Gastrocnemius medialis (tissue), 4 donors: Measurements from ENCODE around the gene IL1A. TPM values are rescaled to one million over a fixed set of nuclear protein-coding genes. Genes with fewer than 3 reads are reported as not detected.

Experiments
- ATAC-seq, 2 donors: fragments of 150-250 bp; one replicate each; pipeline ENCODE4 v1.9.1; 2016
- DNase-seq, 2 donors: peaks; one replicate each; pipeline ENCODE4 v3.0.0-alpha.2; 2019
- H3K27ac ChIP-seq, 4 donors: fragments of 200-600 bp; sonication (generic); 1 replicate in 1 of 4; 2 replicates in 3 of 4; pipeline ENCODE4 v1.5.1; 2016 to 2018; ENCODE audit warnings: mild to moderate bottlenecking in 2 of 4, moderate library complexity in 1 of 4
- H3K27me3 ChIP-seq, 3 donors: fragments of 200-600 bp; sonication (generic) in 2 of 3; 1 replicate in 1 of 3; 2 replicates in 2 of 3; pipeline versions ENCODE4 v1.5.1 to v1.6.0; 2016 to 2019; ENCODE audit warnings: mild to moderate bottlenecking in 1 of 3, moderate library complexity in 1 of 3
- H3K36me3 ChIP-seq, 2 donors: fragments of 200-600 bp; sonication (generic) in 1 of 2; one replicate each; pipeline ENCODE4 v1.5.1; 2017 to 2018
- H3K4me1 ChIP-seq, 2 donors: fragments of 200-600 bp; sonication (generic) in 1 of 2; one replicate each; pipeline ENCODE4 v1.5.1; 2016 to 2017; ENCODE audit warnings: mild to moderate bottlenecking in 2 of 2
- H3K4me3 ChIP-seq, 4 donors: fragments of 200-600 bp; sonication (generic) in 3 of 4; 1 replicate in 1 of 4; 2 replicates in 3 of 4; pipeline ENCODE4 v1.5.1; 2016 to 2019; ENCODE audit warnings: mild to moderate bottlenecking in 2 of 4
- H3K9me3 ChIP-seq, 3 donors: fragments of 200-600 bp; sonication (generic) in 2 of 3; 1 replicate in 1 of 3; 2 replicates in 2 of 3; pipeline ENCODE4 v1.5.1; 2016 to 2019
- CTCF ChIP-seq, 5 experiments: fragments of 450-650 bp in 3 of 5; fragments of 200-600 bp in 2 of 5; sonication (generic) in 2 of 5; IDR thresholded peaks in 4 of 5; conservative IDR thresholded peaks in 1 of 5; 1 replicate in 4 of 5; 2 replicates in 1 of 5; pipeline ENCODE4 v1.5.1; 2016 to 2019; ENCODE audit warnings: antibody characterized with exemption in 5 of 5, mild to moderate bottlenecking in 3 of 5, moderate library complexity in 3 of 5
- POLR2A ChIP-seq, 2 donors: fragments of 450-650 bp; IDR thresholded peaks; one replicate each; pipeline ENCODE4 v1.6.1; 2017; ENCODE audit warnings: antibody characterized with exemption in 2 of 2, mild to moderate bottlenecking in 2 of 2, moderate library complexity in 2 of 2
- in situ Hi-C, 4 donors: fragments of 200-750 bp; cut with MboI; loops; one replicate each; pipeline versions ENCODE4 v1.15.0 to v1.8.0; 2017; ENCODE audit warnings: low sequenced_read_pairs in 4 of 4
- intact Hi-C: fragments of 100-400 bp; cut with DNase I; formaldehyde crosslinking; loops from one replicate; pipeline ENCODE4 v1.15.1; 2023; ENCODE audit warnings: low total_unique reads
- total RNA-seq, 4 donors: library from RNA; depleted of rRNA; stranded (reverse); fragments of >200 nt; gene quantifications; one replicate each; pipeline versions ENCODE4 v1.1.0 to v1.2.3, GENCODE V29; 2016

The IL1A gene
- total RNA-seq, 4 donors from 2014 or later = not detected

- in situ Hi-C loops = loop anchor here in 3 of 4 donors (5.0 to 10.0 kb wide), 3 partner anchors 103 to 133 kb away; no protein-coding TSS in a partner anchor
- Histone ChIP-seq H3K27ac (no peak overlapping the region), H3K9me3 (no peaks in the 10 kb centered on the region), H3K27me3 (no peaks in the 10 kb centered on the region), H3K4me1 (no peaks in the 10 kb centered on the region), H3K4me3 (no peak overlapping the region), H3K36me3 (no peaks in the 10 kb centered on the region)
- ATAC-seq (no peak), DNase-seq (no peak)
- no peak for TF ChIP-seq CTCF (IDR thresholded peaks at IDR 0.05 in 4 of 5, conservative IDR thresholded peaks at IDR 0.05 in 1 of 5)
- TF ChIP-seq POLR2A (IDR thresholded peaks at IDR 0.05) = no peak
- intact Hi-C loops = no loop called here
Observed at GRCh38 chr2:112727276-112728028, 56.8 kb downstream of the IL1A start.

GRCh38 chr2:112726487-112727190 lies 57.7 kb downstream of the IL1A start:
- TF ChIP-seq CTCF (IDR thresholded peaks at IDR 0.05 in 4 of 5, conservative IDR thresholded peaks at IDR 0.05 in 1 of 5) (peak; percentile 83 to 93 (median 92)), POLR2A (IDR thresholded peaks at IDR 0.05) (no peak)
- Histone ChIP-seq H3K9me3 (no peaks in the 10 kb centered on the region), H3K27ac (no peak overlapping the region), H3K27me3 (no peaks in the 10 kb centered on the region), H3K4me3 (no peak overlapping the region), H3K4me1 (no peaks in the 10 kb centered on the region), H3K36me3 (no peaks in the 10 kb centered on the region)
- intact Hi-C loops = loop anchor here (1.0 kb wide), 2 partner anchors 100 to 126 kb away; no protein-coding TSS in a partner anchor
- in situ Hi-C loops = loop anchor here in 3 of 4 donors (5.0 to 10.0 kb wide), 3 partner anchors 102 to 132 kb away; no protein-coding TSS in a partner anchor
- peak; percentile 70 to 80 for DNase-seq
- peak; percentile 89 to 97 for ATAC-seq

GRCh38 chr2:112725545-112726457 lies 58.5 kb downstream of the IL1A start:
- intact Hi-C loops (loop anchor here (1.0 kb wide), 2 partner anchors 100 to 126 kb away; no protein-coding TSS in a partner anchor), in situ Hi-C loops (loop anchor here in 3 of 4 donors (5.0 to 10.0 kb wide), 3 partner anchors 101 to 131 kb away; no protein-coding TSS in a partner anchor)
- no peak overlapping the region for H3K4me3 ChIP-seq
- H3K36me3 ChIP-seq = no peaks in the 10 kb centered on the region
- TF ChIP-seq POLR2A (IDR thresholded peaks at IDR 0.05) = no peak
- no peak for TF ChIP-seq CTCF (IDR thresholded peaks at IDR 0.05 in 4 of 5, conservative IDR thresholded peaks at IDR 0.05 in 1 of 5)
- ATAC-seq (no peak), DNase-seq (no peak)
- H3K9me3 ChIP-seq = no peaks in the 10 kb centered on the region
- no peak overlapping the region for H3K27ac ChIP-seq
- H3K4me1 ChIP-seq = no peaks in the 10 kb centered on the region
- H3K27me3 ChIP-seq = no peaks in the 10 kb centered on the region
